ENCODE measurements around the gene DKC1. TPM values are rescaled to one million over a fixed set of nuclear protein-coding genes. Genes with fewer than 3 reads are reported as not detected.

Gene DKC1
- polyA plus RNA-seq, 2 donors: 22.3 to 43.0 TPM

DNA sequence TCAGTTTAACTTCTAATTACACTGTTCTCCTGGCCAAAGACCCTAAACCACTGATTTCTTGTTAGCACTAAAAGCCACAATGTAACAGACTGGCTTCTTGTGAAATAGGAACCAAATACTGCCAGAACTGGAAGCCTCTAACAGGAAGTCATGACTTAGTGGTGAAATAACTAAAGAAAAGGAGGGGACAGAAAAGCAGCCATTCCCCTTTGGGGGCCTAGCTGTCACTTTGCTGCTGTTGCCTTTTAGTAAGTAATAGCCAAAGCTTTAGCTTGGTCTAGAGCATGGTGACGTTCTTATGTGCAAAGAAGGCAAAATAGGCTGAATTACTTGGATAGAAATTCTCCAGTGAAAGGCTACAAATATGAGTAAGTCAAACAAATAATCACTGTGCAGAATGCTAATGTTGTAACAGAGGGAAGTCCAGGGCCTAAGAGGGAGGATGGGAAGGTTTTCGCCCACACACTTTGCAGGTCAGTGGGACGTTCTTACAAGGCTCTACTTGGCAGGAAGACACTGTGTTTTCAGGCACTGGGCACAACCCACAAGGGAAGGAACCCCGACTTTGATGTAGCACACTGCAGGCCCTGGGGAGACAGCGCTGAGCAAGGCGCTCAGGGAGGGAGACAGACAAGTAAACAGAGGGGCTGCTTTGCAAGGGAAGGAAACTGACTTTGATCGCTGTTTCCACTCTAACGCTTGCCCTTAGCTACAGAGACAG lies 28.4 kb upstream of the DKC1 start:
- H3K9me3 ChIP-seq (ENCODE audit: control insufficient read depth in 2 of 2, insufficient read depth in 1 of 2, low read depth in 1 of 2, low read length in 1 of 2): no peaks in the 10 kb centered on the region
- peaks cover 0 to 8% of the 10 kb centered on the region in 2 donors for H3K4me1 ChIP-seq (ENCODE audit: control insufficient read depth in 2 of 2, insufficient read depth in 2 of 2, low read length in 1 of 2)
- H3K36me3 ChIP-seq (ENCODE audit: control insufficient read depth in 2 of 2, insufficient read depth in 2 of 2, low read length in 1 of 2): no peaks in the 10 kb centered on the region
- no peaks in the 10 kb centered on the region for H3K27me3 ChIP-seq (ENCODE audit: control insufficient read depth in 1 of 2, insufficient read depth in 2 of 2, low read length in 2 of 2)
- no peak overlapping the region for H3K4me3 ChIP-seq (ENCODE audit: low read depth in 1 of 2, low read length in 2 of 2)
- 29 to 38% methylated on average over 8 of the region's 8 CpGs for whole genome bisulfite sequencing, 2 donors
- peak overlapping the region; percentile 66 to 67 for H3K27ac ChIP-seq (ENCODE audit: low read depth in 2 of 2, low read length in 1 of 2)

DNA sequence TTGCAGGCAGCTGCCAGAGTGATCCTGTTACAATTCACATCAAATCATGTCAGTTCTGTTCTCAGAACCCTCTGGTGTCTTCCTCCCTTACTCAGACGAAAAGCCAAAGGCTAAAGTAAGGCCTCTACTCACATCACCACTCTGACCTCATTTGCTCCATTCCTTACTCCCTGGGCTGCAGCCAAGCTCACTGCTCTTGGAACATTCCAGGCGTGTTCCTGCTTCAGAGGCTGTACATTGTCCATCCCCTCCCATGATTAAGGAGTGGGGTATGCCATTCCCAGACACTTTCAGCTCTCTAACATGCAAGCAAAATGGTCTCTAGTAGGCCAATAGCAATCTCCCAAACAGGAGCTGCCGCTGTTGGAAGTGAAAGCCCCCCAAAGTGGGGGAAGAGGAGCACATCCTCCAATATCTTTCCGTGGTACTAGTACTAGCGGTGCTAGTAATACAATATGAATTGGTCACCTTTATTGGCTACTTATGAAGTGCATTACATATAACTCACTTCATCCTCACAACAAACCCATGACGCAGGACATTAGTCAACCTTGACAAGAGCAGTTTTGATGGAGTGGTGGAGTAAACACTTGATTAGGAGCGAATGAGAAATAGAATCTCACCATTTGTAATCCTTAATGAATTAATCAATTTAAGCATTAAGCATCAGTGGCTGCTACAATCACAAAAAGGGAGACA lies 26.8 kb upstream of the DKC1 start:
- Histone ChIP-seq H3K27ac (ENCODE audit: low read depth in 2 of 2, low read length in 1 of 2) (peak overlapping the region; percentile 39 to 49), H3K9me3 (ENCODE audit: control insufficient read depth in 2 of 2, insufficient read depth in 1 of 2, low read depth in 1 of 2, low read length in 1 of 2) (no peaks in the 10 kb centered on the region), H3K4me3 (ENCODE audit: low read depth in 1 of 2, low read length in 2 of 2) (no peak overlapping the region), H3K27me3 (ENCODE audit: control insufficient read depth in 1 of 2, insufficient read depth in 2 of 2, low read length in 2 of 2) (no peaks in the 10 kb centered on the region), H3K4me1 (ENCODE audit: control insufficient read depth in 2 of 2, insufficient read depth in 2 of 2, low read length in 1 of 2) (peaks cover 0 to 6% of the 10 kb centered on the region in 2 donors), H3K36me3 (ENCODE audit: control insufficient read depth in 2 of 2, insufficient read depth in 2 of 2, low read length in 1 of 2) (no peaks in the 10 kb centered on the region)
- 59 to 72% methylated on average over 7 of the region's 7 CpGs for WGBS, 2 donors

DNA sequence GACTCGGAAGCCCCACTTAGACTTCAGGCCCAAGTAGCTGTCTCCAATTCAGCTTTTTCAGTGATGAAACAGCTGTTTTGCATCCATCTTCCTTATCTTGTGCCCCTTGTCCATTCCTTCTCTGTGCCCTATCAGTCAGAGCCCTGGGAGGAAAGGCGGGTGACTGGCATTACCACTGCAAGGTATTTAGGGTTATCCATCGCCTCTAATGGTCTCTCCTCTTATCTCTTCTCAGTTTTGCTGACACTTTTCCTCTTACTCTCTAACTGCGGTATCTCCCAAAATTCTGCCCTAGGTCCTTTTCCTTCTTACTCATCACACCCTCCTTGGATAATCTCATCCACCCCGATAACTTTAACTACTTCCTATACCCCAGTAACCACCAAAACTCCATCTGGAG lies 25.5 kb upstream of the DKC1 start:
- no peaks in the 10 kb centered on the region for H3K9me3 ChIP-seq (ENCODE audit: control insufficient read depth in 2 of 2, insufficient read depth in 1 of 2, low read depth in 1 of 2, low read length in 1 of 2)
- peak overlapping the region in 1 of 2 donors; percentile 39 for H3K27ac ChIP-seq (ENCODE audit: low read depth in 2 of 2, low read length in 1 of 2)
- H3K27me3 ChIP-seq (ENCODE audit: control insufficient read depth in 1 of 2, insufficient read depth in 2 of 2, low read length in 2 of 2): no peaks in the 10 kb centered on the region
- no peak overlapping the region for H3K4me3 ChIP-seq (ENCODE audit: low read depth in 1 of 2, low read length in 2 of 2)
- no peaks in the 10 kb centered on the region for H3K36me3 ChIP-seq (ENCODE audit: control insufficient read depth in 2 of 2, insufficient read depth in 2 of 2, low read length in 1 of 2)
- WGBS, 2 donors: 90% methylated on average over 5 of the region's 5 CpGs
- H3K4me1 ChIP-seq (ENCODE audit: control insufficient read depth in 2 of 2, insufficient read depth in 2 of 2, low read length in 1 of 2): peaks cover 0 to 6% of the 10 kb centered on the region in 2 donors

DNA sequence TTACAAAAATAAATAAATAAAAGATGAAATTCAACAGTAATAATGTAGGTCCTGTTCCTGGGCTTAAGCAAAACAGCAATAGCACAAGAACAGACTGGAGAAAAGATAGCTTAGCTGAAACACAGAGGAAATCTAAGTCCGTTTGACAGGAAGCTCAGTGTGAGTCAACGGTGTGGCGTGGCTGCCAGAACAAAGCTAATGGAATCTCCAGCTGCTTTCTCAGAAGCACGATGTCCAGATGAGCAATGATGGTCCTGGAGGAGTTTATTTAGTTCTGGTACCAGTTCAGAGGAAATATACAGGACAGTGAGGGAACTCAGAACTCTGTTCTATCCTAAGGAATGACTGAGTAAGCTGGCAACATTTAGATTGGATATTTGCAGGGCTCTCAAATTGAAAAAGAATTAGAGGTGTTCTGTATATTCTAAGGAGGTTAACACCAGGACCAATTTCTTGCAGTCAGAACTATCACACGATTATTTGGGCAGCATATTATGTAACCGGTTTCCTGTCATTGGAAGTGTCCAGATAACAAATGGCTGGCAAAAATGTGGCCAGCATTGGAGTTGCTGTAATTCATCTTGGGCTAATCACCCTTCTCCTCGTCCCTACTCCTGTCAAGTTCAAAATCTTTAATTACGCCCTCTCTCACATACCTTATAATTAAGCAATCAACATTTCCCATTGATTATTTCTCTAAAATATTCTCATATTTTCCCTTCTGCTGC lies 24.5 kb upstream of the DKC1 start:
- Histone ChIP-seq H3K4me3 (ENCODE audit: low read depth in 1 of 2, low read length in 2 of 2) (no peak overlapping the region), H3K9me3 (ENCODE audit: control insufficient read depth in 2 of 2, insufficient read depth in 1 of 2, low read depth in 1 of 2, low read length in 1 of 2) (no peaks in the 10 kb centered on the region), H3K27ac (ENCODE audit: low read depth in 2 of 2, low read length in 1 of 2) (no peak overlapping the region), H3K4me1 (ENCODE audit: control insufficient read depth in 2 of 2, insufficient read depth in 2 of 2, low read length in 1 of 2) (peaks cover 0 to 6% of the 10 kb centered on the region in 2 donors), H3K27me3 (ENCODE audit: control insufficient read depth in 1 of 2, insufficient read depth in 2 of 2, low read length in 2 of 2) (no peaks in the 10 kb centered on the region), H3K36me3 (ENCODE audit: control insufficient read depth in 2 of 2, insufficient read depth in 2 of 2, low read length in 1 of 2) (no peaks in the 10 kb centered on the region)
- 22 to 45% methylated on average over 8 of the region's 8 CpGs for WGBS, 2 donors

DNA sequence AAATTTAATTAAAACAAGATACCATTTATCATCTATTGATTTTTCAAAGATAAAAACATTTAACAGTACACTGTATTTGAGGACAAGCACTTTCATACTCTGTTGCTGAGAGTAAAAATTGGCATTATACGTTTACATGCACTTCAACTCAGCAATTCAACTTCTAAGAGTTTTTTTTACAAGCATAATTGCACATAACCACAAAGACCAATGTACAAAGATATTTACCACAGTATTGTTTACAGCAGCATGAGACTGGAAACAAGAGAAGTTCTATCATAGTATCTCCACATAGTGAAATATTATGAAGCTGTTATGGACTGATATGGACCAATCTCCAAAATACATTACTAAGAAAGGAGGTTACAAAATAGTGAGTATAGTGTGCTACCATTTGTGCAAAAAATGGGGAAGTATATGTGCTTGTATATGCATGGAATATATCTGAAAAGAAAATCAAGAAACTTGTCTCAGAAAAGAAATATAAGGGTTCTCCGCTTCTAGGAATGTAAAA lies 22.7 kb upstream of the DKC1 start:
- Histone ChIP-seq H3K4me3 (ENCODE audit: low read depth in 1 of 2, low read length in 2 of 2) (no peak overlapping the region), H3K36me3 (ENCODE audit: control insufficient read depth in 2 of 2, insufficient read depth in 2 of 2, low read length in 1 of 2) (no peaks in the 10 kb centered on the region), H3K4me1 (ENCODE audit: control insufficient read depth in 2 of 2, insufficient read depth in 2 of 2, low read length in 1 of 2) (peaks cover 0 to 6% of the 10 kb centered on the region in 2 donors), H3K27me3 (ENCODE audit: control insufficient read depth in 1 of 2, insufficient read depth in 2 of 2, low read length in 2 of 2) (no peaks in the 10 kb centered on the region), H3K27ac (ENCODE audit: low read depth in 2 of 2, low read length in 1 of 2) (no peak overlapping the region), H3K9me3 (ENCODE audit: control insufficient read depth in 2 of 2, insufficient read depth in 1 of 2, low read depth in 1 of 2, low read length in 1 of 2) (no peaks in the 10 kb centered on the region)
- 70 to 78% methylated on average over 2 of the region's 2 CpGs for WGBS, 2 donors

DNA sequence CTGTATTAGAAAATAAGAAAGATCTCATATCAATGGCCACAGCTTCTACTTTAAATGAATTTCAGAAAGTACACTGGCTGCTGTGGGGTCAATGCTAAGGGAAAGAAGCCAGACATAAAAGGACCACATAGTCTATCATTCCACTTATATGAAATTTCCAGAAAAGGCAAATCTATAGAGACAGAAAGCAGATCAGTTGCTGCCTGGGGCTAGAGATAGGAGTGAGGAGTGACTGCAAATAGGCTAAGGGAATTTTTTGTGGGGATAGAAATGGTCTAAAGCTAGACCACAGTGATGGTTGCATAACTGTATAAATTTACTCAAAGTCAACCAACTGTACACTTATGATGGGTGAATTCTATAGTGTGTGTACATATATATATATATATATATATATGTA lies 20.1 kb upstream of the DKC1 start:
- Histone ChIP-seq H3K4me3 (ENCODE audit: low read depth in 1 of 2, low read length in 2 of 2) (no peak overlapping the region), H3K4me1 (ENCODE audit: control insufficient read depth in 2 of 2, insufficient read depth in 2 of 2, low read length in 1 of 2) (no peaks in the 10 kb centered on the region), H3K36me3 (ENCODE audit: control insufficient read depth in 2 of 2, insufficient read depth in 2 of 2, low read length in 1 of 2) (no peaks in the 10 kb centered on the region), H3K9me3 (ENCODE audit: control insufficient read depth in 2 of 2, insufficient read depth in 1 of 2, low read depth in 1 of 2, low read length in 1 of 2) (no peaks in the 10 kb centered on the region), H3K27me3 (ENCODE audit: control insufficient read depth in 1 of 2, insufficient read depth in 2 of 2, low read length in 2 of 2) (no peaks in the 10 kb centered on the region), H3K27ac (ENCODE audit: low read depth in 2 of 2, low read length in 1 of 2) (no peak overlapping the region)

DNA sequence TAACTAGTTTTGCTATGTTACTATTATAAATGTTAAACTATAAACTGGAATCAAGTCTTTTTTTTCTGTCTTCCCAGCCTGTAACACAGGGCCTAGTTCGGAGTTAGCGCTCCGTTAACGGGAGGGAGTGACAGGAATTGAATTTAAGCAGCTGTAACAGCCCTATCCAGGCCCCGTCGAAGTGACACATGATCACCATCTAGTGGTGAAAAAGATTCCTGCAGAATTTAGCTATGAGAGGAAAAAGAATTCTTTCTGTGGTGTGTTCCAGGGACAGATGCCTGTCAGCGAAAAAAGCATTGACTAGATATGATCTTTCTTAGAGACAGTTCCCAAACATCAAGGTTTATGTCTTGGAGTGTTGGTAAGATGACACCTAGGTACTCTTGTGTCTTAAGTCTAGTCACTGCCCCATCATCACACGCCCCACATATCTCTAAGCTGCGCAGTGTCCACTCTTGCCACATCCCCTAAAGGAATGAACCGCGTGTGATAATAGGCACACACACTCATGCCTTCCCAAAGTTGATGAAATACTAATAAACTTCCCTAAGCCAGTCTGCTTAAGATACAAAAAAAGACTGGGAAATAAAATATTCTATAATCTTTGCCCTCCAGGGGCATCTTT lies 13.8 kb upstream of the DKC1 start:
- 19 to 29% methylated on average over 11 of the region's 11 CpGs for WGBS, 2 donors
- no peak overlapping the region for H3K4me3 ChIP-seq (ENCODE audit: low read depth in 1 of 2, low read length in 2 of 2)
- H3K27ac ChIP-seq (ENCODE audit: low read depth in 2 of 2, low read length in 1 of 2): no peak overlapping the region

DNA sequence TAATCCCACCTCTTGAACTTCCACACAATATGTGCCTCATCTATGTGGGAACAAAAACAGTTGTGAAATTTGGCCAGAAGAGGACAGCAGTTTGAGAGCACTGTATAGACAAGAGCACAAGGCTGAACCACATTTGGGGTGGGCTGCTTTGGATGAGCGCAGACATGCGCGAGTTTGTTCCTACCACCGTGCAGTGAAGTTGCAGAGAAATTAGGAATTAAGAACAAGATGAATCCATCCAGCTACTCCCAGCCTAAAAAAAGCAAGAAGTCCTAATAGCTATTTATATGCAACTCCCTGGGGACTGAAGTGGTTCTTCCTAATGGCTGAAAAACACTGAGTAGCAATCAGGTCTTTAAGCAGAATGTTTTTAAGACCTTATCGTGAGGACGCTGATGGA lies 12.8 kb upstream of the DKC1 start:
- no peak overlapping the region for H3K27ac ChIP-seq (ENCODE audit: low read depth in 2 of 2, low read length in 1 of 2)
- no peaks in the 10 kb centered on the region for H3K36me3 ChIP-seq (ENCODE audit: control insufficient read depth in 2 of 2, insufficient read depth in 2 of 2, low read length in 1 of 2)
- peaks cover 0 to 6% of the 10 kb centered on the region in 2 donors for H3K27me3 ChIP-seq (ENCODE audit: control insufficient read depth in 1 of 2, insufficient read depth in 2 of 2, low read length in 2 of 2)
- peaks cover 0 to 4% of the 10 kb centered on the region in 2 donors for H3K9me3 ChIP-seq (ENCODE audit: control insufficient read depth in 2 of 2, insufficient read depth in 1 of 2, low read depth in 1 of 2, low read length in 1 of 2)
- H3K4me1 ChIP-seq (ENCODE audit: control insufficient read depth in 2 of 2, insufficient read depth in 2 of 2, low read length in 1 of 2): peaks cover 0 to 3% of the 10 kb centered on the region in 2 donors
- peak overlapping the region; percentile 38 to 55 for H3K4me3 ChIP-seq (ENCODE audit: low read depth in 1 of 2, low read length in 2 of 2)
- 30 to 39% methylated on average over 6 of the region's 6 CpGs for WGBS, 2 donors

More for the DNA sequence above, 13.8 kb upstream of the DKC1 start:
- peaks cover 0 to 3% of the 10 kb centered on the region in 2 donors for H3K4me1 ChIP-seq (ENCODE audit: control insufficient read depth in 2 of 2, insufficient read depth in 2 of 2, low read length in 1 of 2)
- peaks cover 0 to 4% of the 10 kb centered on the region in 2 donors for H3K9me3 ChIP-seq (ENCODE audit: control insufficient read depth in 2 of 2, insufficient read depth in 1 of 2, low read depth in 1 of 2, low read length in 1 of 2)
- no peaks in the 10 kb centered on the region for H3K36me3 ChIP-seq (ENCODE audit: control insufficient read depth in 2 of 2, insufficient read depth in 2 of 2, low read length in 1 of 2)
- H3K27me3 ChIP-seq (ENCODE audit: control insufficient read depth in 1 of 2, insufficient read depth in 2 of 2, low read length in 2 of 2): peaks cover 0 to 6% of the 10 kb centered on the region in 2 donors
